ENCODE data around the gene PCDHB5. TPM values are rescaled to one million over a fixed set of nuclear protein-coding genes. Genes with fewer than 3 reads are reported as not detected.
A peak's percentile ranks its signal among the peaks of the same experiment; 100 is the strongest.
"Not testable (repeated sequence)": the region's sequence is repeated elsewhere in the genome, so short reads cannot be mapped to it uniquely, and the experiment has no call there.

Gene PCDHB5
- total RNA-seq, 1 donor from 2014 or later: 9.7 TPM

- Histone ChIP-seq H3K27ac (ENCODE audit: low read depth, low read length) (no peak within 1 kb of the TSS), H3K4me1 (ENCODE audit: insufficient read depth, low read length) (no peaks in the 10 kb centered on the region), H3K9ac (ENCODE audit: low read length) (no peak within 1 kb of the TSS), H4K20me1 (ENCODE audit: insufficient read depth, low read length) (no peaks in the 10 kb centered on the region), H2AFZ (ENCODE audit: low read depth, low read length) (no peak within 1 kb of the TSS), H3K36me3 (ENCODE audit: insufficient read depth, low read length) (no peaks in the 10 kb centered on the region), H3K79me2 (ENCODE audit: insufficient read depth, low read length) (no peaks in the 10 kb centered on the region), H3K9me3 (ENCODE audit: insufficient read depth, low read depth, low read length) (peaks cover 14% of the 10 kb centered on the region), H3K4me2 (ENCODE audit: low read length) (no peak within 1 kb of the TSS), H3K4me3 (ENCODE audit: insufficient read depth, low read depth, low read length) (no peak within 1 kb of the TSS), H3K27me3 (ENCODE audit: insufficient read depth, low read length) (no peaks in the 10 kb centered on the region)
- DNase-seq (ENCODE audit: low read depth): peak; percentile 3
- peaks cover 42% of the 10 kb centered on the region for H3K36me3 Mint-ChIP-seq (ENCODE audit: low read depth, unreplicated experiment)
- no peak for FAIRE-seq
- no peaks in the 10 kb centered on the region for H3K27me3 Mint-ChIP-seq (ENCODE audit: low read depth, unreplicated experiment)
- no peak for TF ChIP-seq EZH2 (IDR thresholded peaks at IDR 0.05; ENCODE audit: insufficient read depth, low read length)
- TF ChIP-seq CTCF (IDR thresholded peaks at IDR 0.05; ENCODE audit: insufficient read depth, low read depth, low read length): peak; percentile 16
- H3K4me1 Mint-ChIP-seq (ENCODE audit: low read depth, unreplicated experiment): peaks cover 2% of the 10 kb centered on the region
- no peak within 1 kb of the TSS for H3K27ac Mint-ChIP-seq (ENCODE audit: unreplicated experiment)
- H3K9me3 Mint-ChIP-seq (ENCODE audit: unreplicated experiment): peaks cover 26% of the 10 kb centered on the region
- H3K4me3 Mint-ChIP-seq (ENCODE audit: unreplicated experiment): no peak within 1 kb of the TSS
Measured at GRCh38 chr5:141100243-141100805, 34.7 kb upstream of the PCDHB5 start, which contains the start of gene PCDHB3. Gene PCDHB3 (plus strand): TSS chr5:141100473. CDS start chr5:141100650, 177 bp downstream.

DNA sequence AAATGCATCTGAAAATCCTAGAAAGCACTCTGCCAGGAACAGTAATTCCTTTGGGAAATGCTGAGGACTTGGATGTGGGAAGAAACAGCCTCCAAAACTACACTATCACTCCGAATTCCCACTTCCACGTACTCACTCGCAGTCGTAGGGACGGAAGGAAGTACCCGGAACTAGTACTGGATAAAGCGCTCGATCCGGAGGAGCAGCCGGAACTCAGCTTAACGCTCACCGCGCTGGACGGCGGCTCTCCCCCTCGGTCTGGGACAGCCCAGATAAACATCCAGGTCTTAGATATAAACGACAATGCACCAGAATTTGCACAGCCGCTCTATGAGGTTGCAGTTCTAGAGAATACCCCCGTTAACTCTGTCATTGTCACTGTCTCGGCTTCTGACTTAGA lies 33.9 kb upstream of the PCDHB5 start:
- Mint-ChIP-seq H3K27ac (ENCODE audit: unreplicated experiment) (no peak overlapping the region), H3K4me1 (ENCODE audit: low read depth, unreplicated experiment) (no peaks in the 10 kb centered on the region), H3K36me3 (ENCODE audit: low read depth, unreplicated experiment) (peaks cover 34% of the 10 kb centered on the region), H3K4me3 (ENCODE audit: unreplicated experiment) (no peak overlapping the region), H3K27me3 (ENCODE audit: low read depth, unreplicated experiment) (no peaks in the 10 kb centered on the region), H3K9me3 (ENCODE audit: unreplicated experiment) (peaks cover 21% of the 10 kb centered on the region)
- H3K27ac ChIP-seq (ENCODE audit: low read depth, low read length): no peak overlapping the region
- no peaks in the 10 kb centered on the region for H3K36me3 ChIP-seq (ENCODE audit: insufficient read depth, low read length)
- H3K4me3 ChIP-seq (ENCODE audit: insufficient read depth, low read depth, low read length): no peak overlapping the region
- no peak overlapping the region for H3K4me2 ChIP-seq (ENCODE audit: low read length)
- TF ChIP-seq EZH2 (IDR thresholded peaks at IDR 0.05; ENCODE audit: insufficient read depth, low read length): no peak
- TF ChIP-seq CTCF (IDR thresholded peaks at IDR 0.05; ENCODE audit: insufficient read depth, low read depth, low read length): no peak
- no peaks in the 10 kb centered on the region for H3K79me2 ChIP-seq (ENCODE audit: insufficient read depth, low read length)
- H4K20me1 ChIP-seq (ENCODE audit: insufficient read depth, low read length): no peaks in the 10 kb centered on the region
- FAIRE-seq (no peak), DNase-seq (ENCODE audit: low read depth) (no peak)
- H3K4me1 ChIP-seq (ENCODE audit: insufficient read depth, low read length): no peaks in the 10 kb centered on the region
- no peak overlapping the region for H3K9ac ChIP-seq (ENCODE audit: low read length)
- H3K9me3 ChIP-seq (ENCODE audit: insufficient read depth, low read depth, low read length): peaks cover 14% of the 10 kb centered on the region
- no peak overlapping the region for H2AFZ ChIP-seq (ENCODE audit: low read depth, low read length)
- H3K27me3 ChIP-seq (ENCODE audit: insufficient read depth, low read length): no peaks in the 10 kb centered on the region

DNA sequence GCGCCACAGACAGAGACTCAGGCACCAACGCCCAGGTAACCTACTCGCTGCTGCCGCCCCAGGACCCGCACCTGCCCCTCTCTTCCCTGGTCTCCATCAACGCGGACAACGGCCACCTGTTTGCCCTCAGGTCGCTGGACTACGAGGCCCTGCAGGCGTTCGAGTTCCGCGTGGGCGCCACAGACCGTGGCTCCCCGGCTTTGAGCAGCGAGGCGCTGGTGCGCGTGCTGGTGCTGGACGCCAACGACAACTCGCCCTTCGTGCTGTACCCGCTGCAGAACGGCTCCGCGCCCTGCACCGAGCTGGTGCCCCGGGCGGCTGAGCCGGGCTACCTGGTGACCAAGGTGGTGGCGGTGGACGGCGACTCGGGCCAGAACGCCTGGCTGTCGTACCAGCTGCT lies 32.9 kb upstream of the PCDHB5 start:
- H2AFZ ChIP-seq (ENCODE audit: low read depth, low read length); H3K4me1 Mint-ChIP-seq (ENCODE audit: low read depth, unreplicated experiment); H3K4me2 ChIP-seq (ENCODE audit: low read length); H3K27me3 ChIP-seq (ENCODE audit: insufficient read depth, low read length); H4K20me1 ChIP-seq (ENCODE audit: insufficient read depth, low read length); H3K4me1 ChIP-seq (ENCODE audit: insufficient read depth, low read length); H3K79me2 ChIP-seq (ENCODE audit: insufficient read depth, low read length); H3K27ac Mint-ChIP-seq (ENCODE audit: unreplicated experiment); H3K4me3 Mint-ChIP-seq (ENCODE audit: unreplicated experiment); H3K27ac ChIP-seq (ENCODE audit: low read depth, low read length); H3K27me3 Mint-ChIP-seq (ENCODE audit: low read depth, unreplicated experiment); DNase-seq (ENCODE audit: low read depth); H3K9ac ChIP-seq (ENCODE audit: low read length); H3K36me3 ChIP-seq (ENCODE audit: insufficient read depth, low read length); H3K4me3 ChIP-seq (ENCODE audit: insufficient read depth, low read depth, low read length); FAIRE-seq: not testable (repeated sequence)
- Mint-ChIP-seq H3K9me3 (ENCODE audit: unreplicated experiment) (peaks cover 20% of the 10 kb centered on the region), H3K36me3 (ENCODE audit: low read depth, unreplicated experiment) (peaks cover 33% of the 10 kb centered on the region)
- H3K9me3 ChIP-seq (ENCODE audit: insufficient read depth, low read depth, low read length): peaks cover 14% of the 10 kb centered on the region

- not testable (repeated sequence) for H3K4me1 ChIP-seq (ENCODE audit: insufficient read depth, low read length); H3K27me3 Mint-ChIP-seq (ENCODE audit: low read depth, unreplicated experiment); H2AFZ ChIP-seq (ENCODE audit: low read depth, low read length); H3K4me1 Mint-ChIP-seq (ENCODE audit: low read depth, unreplicated experiment); H3K4me3 ChIP-seq (ENCODE audit: insufficient read depth, low read depth, low read length); H3K27ac Mint-ChIP-seq (ENCODE audit: unreplicated experiment); DNase-seq (ENCODE audit: low read depth); H3K27ac ChIP-seq (ENCODE audit: low read depth, low read length); H3K4me2 ChIP-seq (ENCODE audit: low read length); H3K36me3 ChIP-seq (ENCODE audit: insufficient read depth, low read length); H4K20me1 ChIP-seq (ENCODE audit: insufficient read depth, low read length); H3K4me3 Mint-ChIP-seq (ENCODE audit: unreplicated experiment); H3K27me3 ChIP-seq (ENCODE audit: insufficient read depth, low read length); H3K9ac ChIP-seq (ENCODE audit: low read length); FAIRE-seq; H3K79me2 ChIP-seq (ENCODE audit: insufficient read depth, low read length)
- H3K9me3 ChIP-seq (ENCODE audit: insufficient read depth, low read depth, low read length): peaks cover 14% of the 10 kb centered on the region
- Mint-ChIP-seq H3K9me3 (ENCODE audit: unreplicated experiment) (peaks cover 17% of the 10 kb centered on the region), H3K36me3 (ENCODE audit: low read depth, unreplicated experiment) (peaks cover 31% of the 10 kb centered on the region)
Measured at GRCh38 chr5:141102471-141102870, 32.5 kb upstream of the PCDHB5 start.
